ENCODE data around the gene GBF1. TPM values are rescaled to one million over a fixed set of nuclear protein-coding genes. Genes with fewer than 3 reads are reported as not detected.

GBF1 gene
- total and polyA plus RNA-seq, 2 of the 13 experiments (the other 11 are each of a cell fraction or from before 2014, with no cell fraction given): 17.1 to 21.9 TPM

DNA sequence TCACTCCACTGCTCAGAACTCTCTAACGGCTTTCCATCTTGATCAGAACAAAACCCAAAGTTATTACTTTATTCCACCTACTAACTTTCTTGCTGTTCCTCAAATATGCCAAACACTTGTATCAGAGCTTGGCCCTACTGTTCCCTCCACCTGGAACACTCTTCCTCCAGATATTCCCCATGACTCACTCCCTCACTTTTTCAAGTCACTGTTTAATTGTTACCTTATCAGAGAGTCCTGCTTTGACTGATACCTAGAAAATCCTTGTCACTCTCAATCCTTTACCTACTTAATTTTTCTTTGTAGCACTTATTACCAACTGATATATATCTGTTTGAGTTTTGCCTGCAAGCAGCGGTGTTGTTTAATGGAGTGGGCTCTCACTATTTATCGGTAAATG, 144.6 kb downstream of the GBF1 start:
- in situ Hi-C loops (cut with HindIII; ENCODE audit: extremely low pct_ligation_motif_present, low pct_unique_long_range_greater_than_20kb): no loop called here
- H3K36me3 ChIP-seq (replicated peaks in 1 of 2; ENCODE audit: control insufficient read depth in 1 of 2, insufficient read depth in 2 of 2, low read length in 2 of 2): no peaks in the 10 kb centered on the region
- H3K27me3 ChIP-seq (ENCODE audit: control insufficient read depth in 1 of 2, insufficient read depth in 2 of 2, low read length in 2 of 2): peaks cover 0 to 11% of the 10 kb centered on the region in 2 experiments; a peak in 2 of 5 replicates
- no peaks in the 10 kb centered on the region for H3K79me2 ChIP-seq (ENCODE audit: insufficient read depth, low read length)
- H3K9ac ChIP-seq (ENCODE audit: insufficient read depth, low read depth, low read length): no peak overlapping the region
- ATAC-seq (no peak), DNase-seq (ENCODE audit: low spot score) (no peak), FAIRE-seq (no peak)
- no peak overlapping the region for H3K4me3 ChIP-seq (replicated peaks in 1 of 3; ENCODE audit: insufficient read depth in 1 of 3, low read depth in 2 of 3, low read length in 3 of 3)
- H3K27ac ChIP-seq (ENCODE audit: extremely low read length, insufficient read depth, low read length): no peak overlapping the region
- 75% methylated on average over 3 of the region's 3 CpGs for WGBS (ENCODE audit: low lambda C conversion rate)
- intact Hi-C loops (cut with micrococcal nuclease; ENCODE audit: unreplicated experiment): no loop called here
- peaks cover 36% of the 10 kb centered on the region for H3K4me1 ChIP-seq (ENCODE audit: insufficient read depth, low read length)
- ChIA-PET POLR2A (no interaction called here), CTCF (ENCODE audit: low intra/inter-chr PET ratio, low total read pairs) (no interaction called here)
- TF ChIP-seq ZNF768 (CRISPR knock-in tag; IDR thresholded peaks at IDR 0.05) (no peak), U2AF2 (IDR thresholded peaks at IDR 0.05; ENCODE audit: low read depth, low read length) (no peak), MXI1 (IDR thresholded peaks at IDR 0.05; ENCODE audit: borderline replicate concordance, low read depth, low read length) (no peak), SKI (IDR thresholded peaks at IDR 0.05; ENCODE audit: partially characterized antibody) (no peak), PCBP1 (IDR thresholded peaks at IDR 0.05; ENCODE audit: borderline replicate concordance, low read depth, low read length) (no peak), ZNF572 (CRISPR knock-in tag; IDR thresholded peaks at IDR 0.05) (no peak), ZBTB3 (CRISPR knock-in tag; IDR thresholded peaks at IDR 0.05; ENCODE audit: borderline replicate concordance, low read depth) (no peak), NBN (conservative IDR thresholded peaks at IDR 0.05) (no peak), NFYC (CRISPR knock-in tag; IDR thresholded peaks at IDR 0.05) (no peak), SP4 (CRISPR knock-in tag; IDR thresholded peaks at IDR 0.05) (no peak), SALL2 (CRISPR knock-in tag; IDR thresholded peaks at IDR 0.05) (no peak), KLF6 (CRISPR knock-in tag; IDR thresholded peaks at IDR 0.05) (no peak)
- TF ChIP-seq, protein P1, sequence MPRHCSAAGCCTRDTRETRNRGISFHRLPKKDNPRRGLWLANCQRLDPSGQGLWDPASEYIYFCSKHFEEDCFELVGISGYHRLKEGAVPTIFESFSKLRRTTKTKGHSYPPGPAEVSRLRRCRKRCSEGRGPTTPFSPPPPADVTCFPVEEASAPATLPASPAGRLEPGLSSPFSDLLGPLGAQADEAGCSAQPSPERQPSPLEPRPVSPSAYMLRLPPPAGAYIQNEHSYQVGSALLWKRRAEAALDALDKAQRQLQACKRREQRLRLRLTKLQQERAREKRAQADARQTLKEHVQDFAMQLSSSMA (CRISPR knock-in tag; IDR thresholded peaks at IDR 0.05): no peak
- TF ChIP-seq, protein P2, sequence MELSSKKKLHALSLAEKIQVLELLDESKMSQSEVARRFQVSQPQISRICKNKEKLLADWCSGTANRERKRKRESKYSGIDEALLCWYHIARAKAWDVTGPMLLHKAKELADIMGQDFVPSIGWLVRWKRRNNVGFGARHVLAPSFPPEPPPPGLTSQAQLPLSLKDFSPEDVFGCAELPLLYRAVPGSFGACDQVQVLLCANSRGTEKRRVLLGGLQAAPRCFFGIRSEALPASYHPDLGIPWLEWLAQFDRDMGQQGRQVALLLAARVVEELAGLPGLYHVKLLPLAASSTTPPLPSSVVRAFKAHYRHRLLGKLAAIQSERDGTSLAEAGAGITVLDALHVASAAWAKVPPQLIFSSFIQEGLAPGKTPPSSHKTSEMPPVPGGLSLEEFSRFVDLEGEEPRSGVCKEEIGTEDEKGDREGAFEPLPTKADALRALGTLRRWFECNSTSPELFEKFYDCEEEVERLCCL (CRISPR knock-in tag; IDR thresholded peaks at IDR 0.05; ENCODE audit: borderline replicate concordance): no peak
- TF ChIP-seq, protein P3, sequence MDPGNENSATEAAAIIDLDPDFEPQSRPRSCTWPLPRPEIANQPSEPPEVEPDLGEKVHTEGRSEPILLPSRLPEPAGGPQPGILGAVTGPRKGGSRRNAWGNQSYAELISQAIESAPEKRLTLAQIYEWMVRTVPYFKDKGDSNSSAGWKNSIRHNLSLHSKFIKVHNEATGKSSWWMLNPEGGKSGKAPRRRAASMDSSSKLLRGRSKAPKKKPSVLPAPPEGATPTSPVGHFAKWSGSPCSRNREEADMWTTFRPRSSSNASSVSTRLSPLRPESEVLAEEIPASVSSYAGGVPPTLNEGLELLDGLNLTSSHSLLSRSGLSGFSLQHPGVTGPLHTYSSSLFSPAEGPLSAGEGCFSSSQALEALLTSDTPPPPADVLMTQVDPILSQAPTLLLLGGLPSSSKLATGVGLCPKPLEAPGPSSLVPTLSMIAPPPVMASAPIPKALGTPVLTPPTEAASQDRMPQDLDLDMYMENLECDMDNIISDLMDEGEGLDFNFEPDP (CRISPR knock-in tag; conservative IDR thresholded peaks at IDR 0.05): no peak
- TF ChIP-seq, protein P4, sequence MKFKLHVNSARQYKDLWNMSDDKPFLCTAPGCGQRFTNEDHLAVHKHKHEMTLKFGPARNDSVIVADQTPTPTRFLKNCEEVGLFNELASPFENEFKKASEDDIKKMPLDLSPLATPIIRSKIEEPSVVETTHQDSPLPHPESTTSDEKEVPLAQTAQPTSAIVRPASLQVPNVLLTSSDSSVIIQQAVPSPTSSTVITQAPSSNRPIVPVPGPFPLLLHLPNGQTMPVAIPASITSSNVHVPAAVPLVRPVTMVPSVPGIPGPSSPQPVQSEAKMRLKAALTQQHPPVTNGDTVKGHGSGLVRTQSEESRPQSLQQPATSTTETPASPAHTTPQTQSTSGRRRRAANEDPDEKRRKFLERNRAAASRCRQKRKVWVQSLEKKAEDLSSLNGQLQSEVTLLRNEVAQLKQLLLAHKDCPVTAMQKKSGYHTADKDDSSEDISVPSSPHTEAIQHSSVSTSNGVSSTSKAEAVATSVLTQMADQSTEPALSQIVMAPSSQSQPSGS (CRISPR knock-in tag; IDR thresholded peaks at IDR 0.05): no peak
- TF ChIP-seq, protein P5, sequence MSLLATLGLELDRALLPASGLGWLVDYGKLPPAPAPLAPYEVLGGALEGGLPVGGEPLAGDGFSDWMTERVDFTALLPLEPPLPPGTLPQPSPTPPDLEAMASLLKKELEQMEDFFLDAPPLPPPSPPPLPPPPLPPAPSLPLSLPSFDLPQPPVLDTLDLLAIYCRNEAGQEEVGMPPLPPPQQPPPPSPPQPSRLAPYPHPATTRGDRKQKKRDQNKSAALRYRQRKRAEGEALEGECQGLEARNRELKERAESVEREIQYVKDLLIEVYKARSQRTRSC (CRISPR knock-in tag; IDR thresholded peaks at IDR 0.05; ENCODE audit: low read depth): no peak
- H3K4me2 ChIP-seq (ENCODE audit: low read depth, low read length): no peak overlapping the region
- no peak overlapping the region for H2AFZ ChIP-seq (ENCODE audit: low read length)
- no TSS peak for BruUV-seq (replicated peaks)
- no peaks in the 10 kb centered on the region for H4K20me1 ChIP-seq (ENCODE audit: insufficient read depth, low read length)
- no peaks in the 10 kb centered on the region for H3K9me3 ChIP-seq (ENCODE audit: low read length)
